Adipocyte (in vitro differentiated cells): ENCODE measurements around the gene FAM3D.
"Not testable (repeated sequence)": the region's sequence is repeated elsewhere in the genome, so short reads cannot be mapped to it uniquely, and the experiment has no call there.

ENCODE experiments used
- DNase-seq: peaks from one replicate; pipeline ENCODE4 v3.0.0-alpha.2; 2015; ENCODE audit warnings: low read depth
- H3K27me3 ChIP-seq: replicated peaks from 2 replicates; pipeline ENCODE4 v1.7.0; 2013; ENCODE audit warnings: mild to moderate bottlenecking, low read length, moderate library complexity; ENCODE audit not compliant: control insufficient read depth, insufficient read depth
- H3K36me3 ChIP-seq: 2 replicates; pipeline ENCODE4 v1.7.0; 2013; ENCODE audit warnings: low read length, mild to moderate bottlenecking, moderate library complexity; ENCODE audit not compliant: control insufficient read depth, insufficient read depth, severe bottlenecking
- H3K4me1 ChIP-seq: 2 replicates; pipeline ENCODE4 v1.7.0; 2013; ENCODE audit warnings: mild to moderate bottlenecking, low read length, moderate library complexity; ENCODE audit not compliant: control insufficient read depth, insufficient read depth
- H3K4me3 ChIP-seq: 2 replicates; pipeline ENCODE4 v1.7.0; 2013; ENCODE audit warnings: mild to moderate bottlenecking, low read length, moderate library complexity
- H3K9ac ChIP-seq: 2 replicates; pipeline ENCODE4 v1.7.0; 2013; ENCODE audit warnings: mild to moderate bottlenecking, low read length, moderate library complexity
- H3K9me3 ChIP-seq: 2 replicates; pipeline ENCODE4 v1.7.0; 2013; ENCODE audit warnings: mild to moderate bottlenecking, low read length, moderate library complexity; ENCODE audit not compliant: control insufficient read depth

The FAM3D gene

GRCh38 chr3:58683001-58683458 lies 16.5 kb upstream of the FAM3D start:
- Histone ChIP-seq H3K4me3 (no peak overlapping the region), H3K4me1 (no peaks in the 10 kb centered on the region), H3K9ac (no peak overlapping the region), H3K27me3 (peaks cover 13% of the 10 kb centered on the region), H3K9me3 (peaks cover 6% of the 10 kb centered on the region), H3K36me3 (no peaks in the 10 kb centered on the region)
- no peak for DNase-seq

DNA sequence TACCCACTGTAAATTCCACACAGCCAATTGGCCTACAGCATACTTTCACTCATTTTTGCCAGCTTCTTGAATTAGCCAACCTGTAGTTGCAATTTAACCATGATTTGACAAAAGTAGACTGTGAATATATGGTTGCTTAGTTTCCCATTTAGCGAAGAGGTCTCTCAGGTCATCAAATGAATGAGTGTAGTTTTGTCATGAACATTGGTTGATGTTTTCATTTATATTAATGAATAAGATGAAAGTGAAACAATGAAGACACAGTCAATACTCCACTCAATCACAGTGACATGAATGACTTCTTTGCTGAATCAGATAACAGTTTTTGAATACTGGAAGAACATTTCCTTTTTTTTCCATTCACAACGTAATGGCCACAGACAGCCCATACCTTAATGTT lies 15.3 kb upstream of the FAM3D start:
- no peaks in the 10 kb centered on the region for H3K36me3 ChIP-seq
- H3K9me3 ChIP-seq = peaks cover 6% of the 10 kb centered on the region
- no peaks in the 10 kb centered on the region for H3K4me1 ChIP-seq
- no peak for DNase-seq
- no peak overlapping the region for H3K4me3 ChIP-seq
- peaks cover 13% of the 10 kb centered on the region for H3K27me3 ChIP-seq
- no peak overlapping the region for H3K9ac ChIP-seq

DNA sequence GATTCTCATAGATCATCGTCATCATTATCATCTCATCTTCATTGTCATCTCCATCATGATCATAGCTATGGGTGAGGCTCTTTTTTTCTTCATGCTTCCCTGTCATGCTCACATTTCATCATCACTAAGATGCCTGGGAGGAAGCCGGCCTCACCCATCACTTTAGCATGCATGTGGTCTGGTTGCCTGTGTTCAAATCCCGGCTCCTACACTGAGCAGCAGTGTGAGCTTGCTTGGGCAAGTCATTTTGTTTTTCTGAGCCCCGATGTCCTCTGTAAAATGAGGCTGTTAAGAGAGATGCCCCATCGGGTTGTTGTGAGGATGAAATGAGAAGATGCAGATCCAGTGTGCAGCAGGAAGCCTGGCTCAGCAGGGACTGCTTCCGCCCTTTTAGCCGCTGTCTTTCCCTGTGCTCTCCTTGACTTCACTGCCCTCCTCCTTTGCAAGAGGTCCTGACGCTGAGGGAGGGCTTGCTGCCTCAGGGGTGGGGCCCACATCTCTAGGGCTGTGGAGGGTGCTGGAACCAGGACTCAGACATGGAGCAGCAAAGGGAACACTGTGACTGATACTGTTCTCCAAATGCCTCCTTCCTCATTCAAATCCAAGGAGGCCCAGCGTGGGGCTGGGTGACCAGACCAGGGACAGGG lies 14.4 kb upstream of the FAM3D start:
- Histone ChIP-seq H3K4me1 (no peaks in the 10 kb centered on the region), H3K27me3 (peaks cover 10% of the 10 kb centered on the region), H3K9ac (no peak overlapping the region), H3K9me3 (peaks cover 1% of the 10 kb centered on the region), H3K36me3 (no peaks in the 10 kb centered on the region), H3K4me3 (no peak overlapping the region)
- no peak for DNase-seq

DNA sequence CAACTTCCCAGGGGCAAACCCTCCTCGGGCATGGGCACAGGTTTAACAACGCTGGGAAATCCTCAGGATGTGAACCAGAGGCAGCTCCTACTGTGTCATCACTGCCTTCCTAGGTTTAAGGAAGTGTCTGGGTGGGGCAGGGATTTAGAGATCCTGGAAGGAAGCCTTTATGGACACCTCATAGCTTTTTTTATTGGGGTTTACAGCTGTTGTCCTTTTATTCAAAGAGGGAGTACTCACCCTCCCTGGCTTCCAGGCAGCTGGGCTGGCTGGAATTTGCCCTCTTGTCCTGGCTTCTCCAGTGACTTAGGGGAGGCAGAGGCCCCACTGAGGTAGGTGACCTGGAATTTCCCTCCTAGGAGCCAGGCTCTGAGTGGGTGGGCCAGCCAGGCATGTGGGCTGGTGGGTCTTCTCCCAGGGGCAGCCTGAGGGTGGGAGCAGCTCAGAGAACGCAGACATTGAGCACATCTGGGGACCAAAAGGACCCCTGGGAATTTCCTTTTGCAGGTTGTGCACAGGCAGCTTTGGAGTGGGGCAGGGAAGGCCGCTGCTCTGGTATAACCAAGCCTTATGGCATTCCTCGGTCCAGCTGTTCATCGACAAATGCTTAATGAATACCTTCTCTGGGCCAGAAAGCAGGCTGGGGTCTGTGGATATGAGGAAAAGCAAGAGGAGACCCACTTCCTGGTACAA lies 13.5 kb upstream of the FAM3D start:
- peak; percentile 15 for DNase-seq
- Histone ChIP-seq H3K27me3 (peaks cover 3% of the 10 kb centered on the region), H3K4me1 (no peaks in the 10 kb centered on the region), H3K4me3 (no peak overlapping the region), H3K9me3 (no peaks in the 10 kb centered on the region), H3K36me3 (no peaks in the 10 kb centered on the region), H3K9ac (no peak overlapping the region)

GRCh38 chr3:58679446-58679845 lies 12.9 kb upstream of the FAM3D start:
- Histone ChIP-seq H3K36me3 (no peaks in the 10 kb centered on the region), H3K4me1 (no peaks in the 10 kb centered on the region), H3K9me3 (no peaks in the 10 kb centered on the region), H3K9ac (no peak overlapping the region), H3K4me3 (no peak overlapping the region), H3K27me3 (peaks cover 3% of the 10 kb centered on the region)
- peak; percentile 75 for DNase-seq

DNA sequence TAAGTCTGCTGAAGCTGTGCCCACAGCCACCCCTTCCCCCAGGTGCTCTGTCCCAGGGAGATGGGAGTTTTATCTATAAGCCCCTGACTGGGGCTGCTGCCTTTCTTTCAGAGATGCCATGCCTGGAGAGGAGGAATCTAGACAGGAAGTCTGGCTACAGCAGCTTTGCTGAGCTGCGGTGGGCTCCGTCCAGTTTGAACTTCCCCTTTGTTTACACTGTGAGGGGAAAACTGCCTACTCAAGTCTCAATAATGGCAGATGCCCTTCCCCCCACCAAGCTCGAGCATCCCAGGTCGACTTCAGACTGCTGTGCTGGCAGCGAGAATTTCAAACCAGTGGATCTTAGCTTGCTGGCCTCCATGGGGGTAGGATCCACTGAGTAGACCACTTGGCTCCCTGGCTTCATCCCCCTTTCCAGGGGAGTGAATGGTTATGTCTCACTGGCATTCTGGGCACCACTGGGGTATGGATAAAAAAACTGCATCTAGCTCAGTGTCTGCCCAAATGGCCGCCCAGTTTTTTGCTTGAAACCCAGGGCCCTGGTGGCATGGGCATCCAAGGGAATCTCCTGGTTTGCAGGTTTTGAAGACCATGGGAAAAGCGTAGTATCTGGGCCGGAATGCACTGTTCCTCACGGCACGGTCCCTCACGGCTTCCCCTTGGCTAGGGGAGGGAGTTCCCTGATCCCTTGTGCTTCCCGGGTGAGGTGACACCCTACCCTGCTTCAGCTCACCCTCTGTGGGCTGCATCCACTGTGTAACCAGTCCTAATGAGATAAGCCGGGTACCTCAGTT lies 11.8 kb upstream of the FAM3D start:
- not testable (repeated sequence) for H3K9me3 ChIP-seq, H3K4me1 ChIP-seq, H3K4me3 ChIP-seq, H3K9ac ChIP-seq, DNase-seq, H3K27me3 ChIP-seq, H3K36me3 ChIP-seq

GRCh38 chr3:58672880-58673279 lies 6.3 kb upstream of the FAM3D start:
- Histone ChIP-seq H3K9me3 (peaks cover 3% of the 10 kb centered on the region), H3K9ac (no peak overlapping the region), H3K27me3 (peaks cover 7% of the 10 kb centered on the region), H3K36me3 (no peaks in the 10 kb centered on the region), H3K4me1 (no peaks in the 10 kb centered on the region), H3K4me3 (no peak overlapping the region)
- no peak for DNase-seq

DNA sequence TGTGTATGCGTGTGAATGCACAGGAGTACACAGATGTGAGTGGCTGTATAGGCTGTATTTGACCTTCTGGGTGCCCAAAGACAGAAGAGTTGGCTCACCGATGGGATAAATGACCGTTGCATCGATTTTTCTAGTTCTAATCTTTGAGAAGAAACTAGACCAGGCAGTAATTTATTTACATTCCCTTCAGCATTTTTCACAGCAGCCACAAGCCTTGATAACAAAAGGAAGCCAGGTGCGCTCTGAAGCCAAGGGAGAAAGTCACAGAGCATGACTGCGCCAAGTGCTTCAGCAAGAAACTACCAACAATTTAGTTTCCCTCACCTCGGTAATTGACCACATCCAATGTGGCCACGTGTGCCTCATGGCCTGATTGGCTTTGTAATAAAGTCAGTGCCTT lies 5.9 kb upstream of the FAM3D start:
- Histone ChIP-seq H3K36me3 (no peaks in the 10 kb centered on the region), H3K4me1 (no peaks in the 10 kb centered on the region), H3K27me3 (peaks cover 11% of the 10 kb centered on the region), H3K4me3 (no peak overlapping the region), H3K9me3 (peaks cover 3% of the 10 kb centered on the region), H3K9ac (no peak overlapping the region)
- DNase-seq = no peak

DNA sequence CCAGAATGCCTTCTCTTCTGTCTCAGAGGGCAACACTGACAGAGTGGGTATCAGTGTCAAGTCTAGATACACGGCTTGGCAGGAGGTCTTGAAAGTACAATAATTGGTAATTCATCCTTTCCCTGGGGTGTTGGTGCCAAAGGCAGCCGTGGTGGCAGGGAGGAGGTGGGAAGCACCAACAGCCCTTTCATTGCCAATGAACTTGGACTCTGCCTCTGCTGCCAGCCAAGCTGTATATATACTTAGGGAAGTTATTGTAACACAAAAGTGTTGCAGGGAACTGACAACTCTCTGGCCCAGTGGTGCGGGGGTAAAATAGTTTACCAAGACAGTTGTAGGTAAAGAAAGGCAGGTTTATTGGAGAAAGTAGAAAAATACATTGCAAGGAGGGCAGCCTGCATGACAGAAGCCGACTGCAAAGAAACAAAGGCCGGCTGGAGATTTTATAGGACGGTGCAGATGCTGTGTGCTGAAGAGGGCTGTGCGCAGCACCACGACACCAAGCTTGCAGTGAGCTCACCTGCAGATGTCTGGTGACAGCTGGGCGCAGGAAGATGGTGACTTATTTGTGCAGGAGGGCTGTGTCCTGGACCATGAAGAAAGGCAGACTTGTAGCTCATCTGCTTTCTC lies 4.0 kb upstream of the FAM3D start:
- H3K9ac ChIP-seq = no peak overlapping the region
- H3K27me3 ChIP-seq = peaks cover 13% of the 10 kb centered on the region
- H3K9me3 ChIP-seq = peaks cover 3% of the 10 kb centered on the region
- H3K4me3 ChIP-seq = no peak overlapping the region
- no peaks in the 10 kb centered on the region for H3K36me3 ChIP-seq
- DNase-seq = no peak
- H3K4me1 ChIP-seq = no peaks in the 10 kb centered on the region

DNA sequence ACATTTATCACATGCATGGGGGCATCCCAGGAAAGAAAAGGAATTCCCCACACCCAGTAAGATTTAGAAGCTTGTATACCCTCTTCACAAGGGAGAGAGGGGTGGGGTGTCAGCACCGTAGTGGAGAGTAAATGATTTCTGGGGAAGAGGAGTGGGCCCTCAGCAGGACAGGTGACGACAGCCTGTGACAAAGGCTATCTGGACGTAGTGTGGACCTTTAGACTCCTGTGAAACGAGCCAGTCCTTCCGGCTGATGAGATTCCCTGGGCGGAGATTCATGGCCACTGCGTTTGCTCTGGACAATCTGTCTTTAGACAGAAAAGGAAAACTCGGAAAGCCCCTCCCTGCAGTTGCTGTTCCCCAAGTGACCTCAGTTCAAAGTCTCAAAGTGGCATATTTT lies 1.7 kb upstream of the FAM3D start:
- Histone ChIP-seq H3K4me3 (no peak overlapping the region), H3K9me3 (peaks cover 3% of the 10 kb centered on the region), H3K36me3 (no peaks in the 10 kb centered on the region), H3K4me1 (no peaks in the 10 kb centered on the region), H3K9ac (no peak overlapping the region), H3K27me3 (peaks cover 18% of the 10 kb centered on the region)
- DNase-seq = no peak

GRCh38 chr3:58667704-58668103 lies 1.1 kb upstream of the FAM3D start:
- Histone ChIP-seq H3K9ac (no peak overlapping the region), H3K27me3 (peaks cover 18% of the 10 kb centered on the region), H3K4me1 (no peaks in the 10 kb centered on the region), H3K9me3 (peaks cover under 1% of the 10 kb centered on the region), H3K36me3 (no peaks in the 10 kb centered on the region), H3K4me3 (no peak overlapping the region)
- DNase-seq = no peak
